Ishikawa (cell line): Measurements from ENCODE around the gene MRPL1.

ENCODE experiments used
- CEBPB ChIP-seq: IDR thresholded peaks from 2 replicates; pipeline ENCODE4 v1.6.1; 2012
- CREB1 ChIP-seq: IDR thresholded peaks from 2 replicates; pipeline ENCODE4 v1.6.1; 2012; ENCODE audit warnings: low read depth
- EGR1 ChIP-seq: IDR thresholded peaks from 2 replicates; pipeline ENCODE4 v1.6.1; 2012
- EP300 ChIP-seq: IDR thresholded peaks from 2 replicates; pipeline ENCODE4 v1.6.1; 2012; ENCODE audit warnings: borderline replicate concordance
- FOXM1 ChIP-seq: IDR thresholded peaks from 2 replicates; pipeline ENCODE4 v1.6.1; 2012; ENCODE audit warnings: low read depth, borderline replicate concordance
- MAX ChIP-seq: IDR thresholded peaks from 2 replicates; pipeline ENCODE4 v1.6.1; 2012
- NFIC ChIP-seq: IDR thresholded peaks from 2 replicates; pipeline ENCODE4 v1.6.1; 2012
- RAD21 ChIP-seq: IDR thresholded peaks from 2 replicates; pipeline ENCODE4 v1.6.1; 2012; ENCODE audit warnings: low read depth
- REST ChIP-seq: IDR thresholded peaks from 2 replicates; pipeline ENCODE4 v1.6.1; 2012; ENCODE audit warnings: low read depth, mild to moderate bottlenecking
- TAF1 ChIP-seq: IDR thresholded peaks from 2 replicates; pipeline ENCODE4 v1.6.1; 2012; ENCODE audit warnings: low read depth, mild to moderate bottlenecking
- TCF12 ChIP-seq: IDR thresholded peaks from 2 replicates; pipeline ENCODE4 v1.6.1; 2012; ENCODE audit warnings: low read depth
- TEAD4 ChIP-seq: IDR thresholded peaks from 2 replicates; pipeline ENCODE4 v1.6.1; 2012
- USF1 ChIP-seq: IDR thresholded peaks from 2 replicates; pipeline ENCODE4 v1.6.1; 2012
- YY1 ChIP-seq: IDR thresholded peaks from 2 replicates; pipeline ENCODE4 v1.6.1; 2012; ENCODE audit warnings: low read depth
- ZBTB7A ChIP-seq: IDR thresholded peaks from 2 replicates; pipeline ENCODE4 v1.6.1; 2012; ENCODE audit warnings: low read depth

Gene MRPL1

GRCh38 chr4:77905651-77906263 is 43.1 kb downstream of the MRPL1 start:
- no peak for TF ChIP-seq MAX
- TF ChIP-seq FOXM1, result no peak
- no peak for TF ChIP-seq NFIC
- TF ChIP-seq CEBPB, result no peak
- TF ChIP-seq EP300, result no peak

- TF ChIP-seq REST, result no peak
- TF ChIP-seq ZBTB7A, result no peak
- TF ChIP-seq YY1, result no peak
Measured at GRCh38 chr4:77910676-77911075, 48.0 kb downstream of the MRPL1 start.

- TF ChIP-seq TAF1, result no peak
- TF ChIP-seq YY1, result no peak
- TF ChIP-seq TEAD4, result no peak
- no peak for TF ChIP-seq CEBPB
- TF ChIP-seq CREB1, result no peak
- no peak for TF ChIP-seq MAX
- no peak for TF ChIP-seq TCF12
- TF ChIP-seq EP300, result no peak
- TF ChIP-seq NFIC, result no peak
- TF ChIP-seq RAD21, result no peak
- no peak for TF ChIP-seq EGR1
- TF ChIP-seq ZBTB7A, result no peak
- no peak for TF ChIP-seq REST
- TF ChIP-seq FOXM1, result no peak
- no peak for TF ChIP-seq USF1
Measured at GRCh38 chr4:77911091-77911490, 48.5 kb downstream of the MRPL1 start.

GRCh38 chr4:77911842-77912450 is 49.3 kb downstream of the MRPL1 start:
- TF ChIP-seq REST (no peak), USF1 (no peak)

- TF ChIP-seq FOXM1 (no peak), ZBTB7A (no peak), CREB1 (no peak), TEAD4 (no peak), TCF12 (no peak), USF1 (no peak), NFIC (no peak), RAD21 (no peak), MAX (no peak), TAF1 (no peak), EP300 (no peak)
Measured at GRCh38 chr4:77913348-77913747, 50.7 kb downstream of the MRPL1 start.
